Skin epidermis (tissue), 12 donors: ENCODE results near the gene CFAP299.

ENCODE experiments used
- H3K27ac ChIP-seq, 21 experiments: fragments of 200-600 bp; sonication (generic) in 11 of 21; one replicate each; pipeline ENCODE4 v1.5.0; 2020; ENCODE audit warnings: mild to moderate bottlenecking in 3 of 21, inconsistent platforms in 2 of 21, moderate library complexity in 2 of 21
- H3K4me3 ChIP-seq, 7 experiments: fragments of 200-600 bp; sonication (generic) in 2 of 7; one replicate each; pipeline ENCODE4 v1.5.0; 2020; ENCODE audit warnings: inconsistent platforms in 2 of 7, mild to moderate bottlenecking in 2 of 7, moderate library complexity in 1 of 7

CFAP299 gene

DNA sequence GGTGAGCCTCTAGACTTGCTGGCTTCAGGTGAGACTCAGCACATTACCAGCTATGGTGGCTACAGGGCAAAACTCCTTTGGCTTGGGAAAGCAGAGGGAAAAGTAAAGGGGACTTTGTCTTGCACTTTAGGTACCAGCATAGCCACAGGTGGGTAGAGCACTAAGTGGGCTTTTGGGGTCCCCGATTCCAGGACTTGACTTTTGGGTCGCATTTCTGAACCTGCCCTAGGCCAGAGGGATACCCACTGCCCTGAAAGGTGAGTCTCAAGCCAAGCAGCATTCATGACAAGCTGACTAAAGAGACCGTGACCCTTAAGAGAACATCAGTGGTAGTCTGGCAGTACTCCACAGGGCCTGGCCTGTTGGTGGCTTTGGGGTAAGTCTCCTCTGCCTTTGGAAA is 224.8 kb downstream of the CFAP299 start:
- Histone ChIP-seq H3K4me3 (no peak overlapping the region), H3K27ac (no peak overlapping the region)

DNA sequence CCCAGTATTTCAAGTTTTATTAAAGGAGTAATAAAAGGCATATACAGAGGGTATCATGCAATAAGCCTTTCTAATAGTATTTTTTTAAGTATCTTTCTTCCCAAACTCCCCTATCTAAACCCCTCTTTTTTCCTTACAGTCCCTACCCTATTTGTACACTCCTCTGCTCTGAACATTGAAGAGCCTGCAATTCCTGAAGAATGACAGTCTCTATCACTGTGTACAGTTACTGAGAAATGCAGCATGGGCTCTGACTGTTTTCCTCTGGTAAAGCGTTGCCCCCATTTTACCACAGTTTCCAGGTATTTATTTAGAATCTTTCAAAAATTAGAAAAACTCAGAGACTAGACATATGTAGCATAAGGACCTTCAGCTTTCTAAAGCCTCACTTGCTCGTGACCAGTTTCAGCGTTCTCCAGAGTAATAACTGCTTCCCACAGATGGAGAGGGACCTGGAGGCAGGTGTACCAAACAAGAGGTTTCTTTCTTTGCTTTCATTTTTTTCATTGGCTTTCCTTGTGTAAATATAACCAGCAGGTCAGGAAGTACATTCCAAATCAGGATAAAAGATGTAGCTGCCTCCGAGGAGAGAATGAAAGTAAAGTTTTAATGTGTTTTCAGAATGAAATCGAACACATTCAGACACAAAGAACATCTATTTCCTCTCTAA is 230.8 kb downstream of the CFAP299 start:
- Histone ChIP-seq H3K27ac (no peak overlapping the region), H3K4me3 (no peak overlapping the region)

DNA sequence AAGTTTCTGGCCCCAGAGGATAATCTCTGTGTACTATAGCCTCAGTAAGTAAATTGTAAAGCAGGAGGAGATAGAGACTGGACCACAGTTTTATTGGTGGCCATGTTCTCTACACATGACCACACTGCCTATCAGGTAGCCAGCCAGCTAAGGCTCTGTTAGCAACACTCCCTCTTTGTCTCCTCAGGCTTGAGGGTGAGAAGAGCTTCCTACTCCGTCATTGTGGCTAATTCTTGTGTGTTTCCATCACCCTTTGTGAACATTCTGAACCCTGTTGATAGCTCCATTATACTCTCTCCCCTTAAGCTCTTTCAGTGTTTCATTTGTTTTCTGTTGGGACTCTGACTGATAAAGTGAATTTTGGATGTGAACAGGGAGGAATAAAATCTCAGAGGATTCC is 233.4 kb downstream of the CFAP299 start:
- no peak overlapping the region for H3K27ac ChIP-seq
- H3K4me3 ChIP-seq, result no peak overlapping the region

DNA sequence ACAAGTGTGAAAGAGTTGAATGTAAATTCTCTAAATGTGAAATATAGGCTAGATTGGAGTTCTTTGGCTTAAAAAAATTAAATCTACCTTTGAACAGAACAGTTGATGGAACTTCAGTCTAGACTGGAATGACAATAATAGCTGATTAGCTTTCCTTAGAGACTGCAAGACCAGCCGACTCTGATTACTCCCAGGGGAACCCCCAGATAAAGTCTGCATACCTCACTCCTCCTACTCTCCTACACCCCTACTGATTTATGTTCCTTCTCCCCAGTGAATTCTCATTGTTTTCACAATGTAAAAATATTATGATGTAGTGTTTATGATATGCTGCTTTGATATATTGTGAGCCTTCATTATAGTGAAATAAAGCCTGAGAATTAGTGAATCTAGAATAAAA is 241.3 kb downstream of the CFAP299 start:
- no peak overlapping the region for H3K27ac ChIP-seq
- no peak overlapping the region for H3K4me3 ChIP-seq

DNA sequence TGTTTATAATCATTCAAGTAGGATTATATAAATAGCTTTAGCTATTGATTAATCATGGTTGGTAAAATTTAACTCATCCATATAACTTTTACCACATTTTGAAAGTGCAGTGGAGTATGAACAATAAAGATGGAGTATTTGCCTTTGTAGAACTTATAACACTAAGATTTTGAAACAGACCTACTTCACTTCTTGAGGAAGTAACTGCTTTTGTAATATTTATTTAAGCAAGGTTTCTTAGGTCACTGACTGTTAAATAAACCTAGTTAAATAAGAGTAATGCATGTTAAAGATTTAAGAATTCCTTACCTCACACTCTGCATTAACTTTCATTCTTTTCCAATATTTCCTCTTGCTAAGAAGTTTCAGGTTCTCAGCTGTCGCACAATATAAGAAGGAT is 242.5 kb downstream of the CFAP299 start:
- Histone ChIP-seq H3K27ac (no peak overlapping the region), H3K4me3 (no peak overlapping the region)

DNA sequence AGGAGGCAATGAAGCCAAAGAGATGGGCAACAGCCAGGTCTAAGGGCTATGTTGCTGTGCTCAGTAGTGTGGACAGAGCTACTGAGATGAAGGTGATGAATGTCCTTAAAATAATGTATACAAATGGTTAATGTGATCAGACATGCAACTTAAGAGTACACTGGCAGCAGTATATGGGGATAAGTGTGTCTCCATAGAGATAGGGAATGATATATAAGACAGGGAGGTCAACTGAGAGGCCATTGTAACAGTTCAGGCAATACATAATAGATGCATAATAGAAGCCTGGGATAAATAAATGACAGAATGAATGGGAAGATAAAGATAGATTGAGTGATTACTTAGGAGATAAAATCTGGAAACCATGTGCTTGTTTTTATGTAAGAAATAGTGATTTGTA is 250.0 kb downstream of the CFAP299 start:
- no peak overlapping the region for H3K4me3 ChIP-seq
- no peak overlapping the region for H3K27ac ChIP-seq

DNA sequence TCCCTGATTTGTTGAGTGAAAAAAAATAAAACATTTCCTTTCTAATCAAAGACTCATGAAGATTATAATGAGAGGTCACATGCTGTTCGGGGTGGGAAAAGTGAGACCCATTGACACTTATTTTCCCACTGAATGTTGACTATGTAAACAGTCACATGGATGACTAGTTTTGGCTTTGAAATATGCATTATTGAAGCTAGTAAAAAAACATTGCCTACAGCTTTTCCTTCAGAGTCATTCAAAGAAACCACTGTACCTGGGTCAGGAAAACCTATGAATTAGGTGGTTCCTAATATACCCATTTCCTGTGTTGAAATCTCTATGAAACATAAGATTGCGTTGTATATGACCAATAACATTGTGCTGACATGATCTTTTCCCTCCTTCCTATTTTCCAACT is 251.2 kb downstream of the CFAP299 start:
- no peak overlapping the region for H3K4me3 ChIP-seq
- no peak overlapping the region for H3K27ac ChIP-seq

DNA sequence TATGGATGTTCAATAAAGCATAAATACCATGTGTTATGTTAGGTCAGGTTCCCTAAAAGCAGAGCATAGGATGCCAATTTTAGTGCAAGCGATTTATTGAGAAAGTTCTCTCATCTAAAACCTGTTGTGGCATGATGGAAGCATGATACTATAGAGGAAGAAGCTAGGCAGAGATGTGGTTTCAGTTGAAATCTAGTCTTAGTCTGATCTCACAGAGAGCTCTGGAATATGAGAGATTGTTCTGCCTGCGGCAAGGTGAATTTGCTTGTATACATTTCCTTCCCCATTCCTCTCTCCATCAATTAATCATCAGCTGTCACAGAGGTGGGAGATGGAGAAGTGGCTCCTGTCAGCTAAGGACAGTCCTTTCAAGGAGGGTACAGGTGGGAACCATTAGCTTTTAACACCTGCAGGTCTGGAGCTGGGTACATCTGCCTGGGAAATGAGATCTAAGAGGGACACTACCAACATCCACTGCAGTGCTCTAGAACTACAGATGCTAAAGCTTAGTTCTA is 252.4 kb downstream of the CFAP299 start:
- H3K4me3 ChIP-seq, result no peak overlapping the region
- no peak overlapping the region for H3K27ac ChIP-seq

DNA sequence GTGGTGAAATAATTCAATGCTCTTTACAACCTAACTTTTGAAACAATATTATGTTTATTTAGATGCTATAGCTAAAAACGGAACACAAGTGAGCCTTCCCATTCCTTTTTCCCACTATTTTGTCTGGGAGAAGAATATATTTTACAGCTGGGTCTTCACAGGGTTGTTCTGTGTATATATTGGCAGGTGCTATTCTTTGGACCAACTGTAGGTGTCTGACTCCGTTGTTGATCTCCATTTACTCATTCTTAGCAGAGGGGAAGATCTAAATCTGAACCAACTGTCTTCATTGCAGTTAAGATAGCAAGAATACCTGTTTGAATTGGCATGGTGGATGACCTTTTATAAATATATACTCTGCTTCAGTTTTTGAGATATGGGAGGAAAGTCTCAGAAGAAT is 257.4 kb downstream of the CFAP299 start:
- no peak overlapping the region for H3K27ac ChIP-seq
- H3K4me3 ChIP-seq, result no peak overlapping the region

DNA sequence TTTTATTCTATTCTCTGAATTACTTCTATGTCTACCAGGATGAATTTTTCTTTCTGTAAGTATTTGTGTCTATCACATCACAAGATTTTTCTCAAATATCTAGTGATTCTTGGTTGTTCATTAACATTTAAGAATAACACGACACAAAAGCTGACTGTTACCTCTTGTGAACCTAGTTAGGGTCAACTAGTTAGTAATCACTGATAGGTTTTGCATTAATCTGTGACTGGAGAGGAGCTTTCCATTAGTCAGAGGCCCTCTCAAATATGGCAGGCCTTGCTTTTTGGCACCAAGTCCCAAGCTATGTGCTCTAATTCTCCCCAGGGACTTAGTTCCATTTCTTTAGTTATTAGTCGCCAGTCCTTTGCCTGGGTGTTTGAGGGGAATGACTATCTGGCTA is 259.2 kb downstream of the CFAP299 start:
- Histone ChIP-seq H3K4me3 (no peak overlapping the region), H3K27ac (no peak overlapping the region)

DNA sequence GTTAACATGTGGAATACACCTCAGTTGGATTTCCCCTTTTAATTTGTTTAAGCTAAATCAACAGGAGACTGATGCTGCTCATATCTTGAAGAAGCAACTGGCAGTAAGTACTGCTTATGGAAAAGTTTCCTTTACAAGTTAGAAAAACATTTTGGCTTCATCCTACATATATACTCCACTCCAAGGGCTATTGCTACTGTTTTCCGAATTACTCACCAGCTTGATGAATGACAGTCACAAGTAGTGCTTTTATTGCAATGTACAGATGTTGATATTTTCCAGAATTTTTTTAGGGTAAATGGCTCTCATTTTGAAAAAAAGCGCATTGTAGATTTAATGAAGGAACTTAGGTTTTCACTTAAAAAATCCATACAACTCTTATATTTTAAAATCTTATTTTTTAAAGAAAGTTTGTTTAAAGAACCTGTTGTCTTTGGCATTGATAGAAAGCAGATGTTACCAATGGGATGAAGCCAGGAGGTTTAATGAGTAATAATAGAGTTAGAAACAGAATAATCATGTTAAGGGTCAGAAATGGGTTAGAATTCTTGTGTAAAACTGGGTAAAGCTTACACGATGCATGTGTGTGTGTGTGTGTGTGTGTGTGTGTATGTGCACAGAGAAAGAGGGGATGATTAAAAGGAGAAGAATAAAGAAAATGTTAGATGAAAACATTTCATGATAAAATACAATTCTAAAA is 272.9 kb downstream of the CFAP299 start:
- no peak overlapping the region for H3K4me3 ChIP-seq
- no peak overlapping the region for H3K27ac ChIP-seq

DNA sequence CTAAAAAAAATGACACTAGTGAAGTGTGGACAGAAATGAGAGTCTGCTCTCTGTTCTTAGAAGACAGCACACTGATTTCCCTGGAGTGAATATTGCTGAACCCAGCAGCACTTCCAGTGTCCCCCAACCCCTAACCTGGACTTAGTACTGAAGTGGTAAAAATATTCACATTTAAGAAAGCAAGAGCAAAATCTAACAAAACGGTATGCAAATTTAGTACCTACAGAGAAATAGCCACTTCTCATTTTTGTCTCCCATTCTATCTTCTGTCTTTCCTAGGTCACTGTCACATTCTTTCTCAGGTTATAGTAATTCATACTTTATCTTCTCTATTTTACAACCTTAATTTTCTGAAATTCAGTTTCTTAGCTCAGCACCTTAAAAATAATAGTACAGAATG is 274.7 kb downstream of the CFAP299 start:
- no peak overlapping the region for H3K27ac ChIP-seq
- H3K4me3 ChIP-seq, result no peak overlapping the region

DNA sequence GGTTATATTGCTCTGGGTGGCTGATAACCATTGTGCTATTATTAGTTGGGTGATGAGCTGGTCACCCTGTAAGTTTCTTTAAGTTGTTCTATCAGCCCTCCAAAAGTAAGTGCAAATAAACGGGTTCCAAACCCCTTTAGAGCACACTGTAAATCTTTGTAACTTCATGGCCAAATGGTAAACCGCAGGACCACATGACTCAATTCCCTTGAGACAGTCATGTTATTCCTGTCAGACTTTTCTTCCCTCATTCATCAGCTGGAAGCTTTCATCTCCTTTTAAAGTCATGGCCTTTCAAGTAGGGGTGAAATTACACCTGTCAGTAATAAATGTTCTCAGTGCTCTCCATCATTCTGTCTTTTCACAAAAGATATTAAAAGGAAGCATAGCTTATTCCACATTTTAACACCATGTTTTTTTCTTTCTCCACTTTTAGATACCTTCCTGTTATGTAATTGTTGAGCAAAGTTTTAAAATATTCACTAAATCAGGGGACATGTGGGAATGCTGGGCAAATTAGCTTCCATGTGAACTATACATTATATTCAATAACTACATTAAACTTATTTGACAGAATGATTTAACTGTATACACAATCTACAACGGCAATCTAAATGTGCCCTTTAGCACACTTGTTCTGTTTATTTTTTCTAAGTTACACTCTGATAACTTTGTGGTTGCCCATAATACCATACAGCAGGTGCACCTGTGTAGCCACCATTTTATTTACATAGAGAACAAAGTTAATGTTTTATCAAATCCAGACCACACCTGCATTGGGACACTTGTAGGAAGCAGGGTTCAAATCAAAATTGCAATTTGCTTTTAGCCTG is 275.5 kb downstream of the CFAP299 start:
- Histone ChIP-seq H3K4me3 (no peak overlapping the region), H3K27ac (no peak overlapping the region)

DNA sequence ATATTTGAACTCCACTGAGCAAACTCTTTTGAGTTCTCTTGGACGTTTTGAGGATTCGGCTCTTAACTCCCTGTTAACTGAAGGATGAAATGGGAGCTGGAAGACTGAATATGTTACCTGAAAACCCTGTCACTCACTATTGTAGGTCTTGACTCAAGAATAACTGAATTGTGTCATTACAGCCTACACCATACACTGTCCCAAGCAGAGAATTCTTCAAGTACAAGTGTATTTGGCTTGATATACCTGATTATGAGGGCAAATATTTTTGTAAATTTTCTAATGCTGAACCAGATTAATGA is 276.1 kb downstream of the CFAP299 start:
- Histone ChIP-seq H3K4me3 (no peak overlapping the region), H3K27ac (no peak overlapping the region)

DNA sequence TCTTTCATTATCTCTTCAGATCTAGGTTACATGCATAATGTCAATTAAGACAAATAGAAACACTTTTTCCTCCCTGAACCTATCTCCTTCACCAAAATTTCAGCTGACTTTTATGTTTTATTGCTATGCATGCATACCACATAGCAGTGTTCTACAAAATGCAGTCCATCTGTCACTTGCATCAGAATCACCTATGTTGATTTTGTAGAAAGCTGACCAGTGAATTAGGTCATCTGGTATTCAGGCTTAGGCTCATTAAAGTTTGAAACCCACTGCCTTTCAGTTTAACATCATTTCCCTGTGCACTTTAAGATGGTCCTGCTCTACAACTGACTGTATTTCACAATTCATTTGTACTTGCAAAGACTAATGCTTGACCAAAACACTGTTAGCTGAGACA is 277.9 kb downstream of the CFAP299 start:
- Histone ChIP-seq H3K27ac (no peak overlapping the region), H3K4me3 (no peak overlapping the region)

DNA sequence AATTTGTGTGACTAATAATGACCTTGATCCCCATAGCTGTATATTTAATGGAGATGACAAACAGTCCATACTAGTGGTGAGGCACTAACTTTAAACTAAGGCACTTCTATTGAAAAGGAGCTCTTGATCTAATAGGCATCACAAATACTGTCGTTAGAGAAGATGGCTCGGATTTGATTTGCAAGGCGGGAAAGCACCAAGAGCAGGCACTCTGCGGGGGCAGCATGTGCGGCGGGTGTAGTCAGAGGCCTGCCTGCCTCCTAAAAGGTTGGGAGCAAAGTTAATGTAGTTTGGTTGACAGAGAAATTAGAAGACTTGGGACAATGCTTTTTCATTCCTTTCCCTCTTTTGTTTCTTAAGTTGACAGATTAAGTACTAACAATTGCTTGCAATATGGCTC is 278.8 kb downstream of the CFAP299 start:
- Histone ChIP-seq H3K27ac (no peak overlapping the region), H3K4me3 (no peak overlapping the region)

DNA sequence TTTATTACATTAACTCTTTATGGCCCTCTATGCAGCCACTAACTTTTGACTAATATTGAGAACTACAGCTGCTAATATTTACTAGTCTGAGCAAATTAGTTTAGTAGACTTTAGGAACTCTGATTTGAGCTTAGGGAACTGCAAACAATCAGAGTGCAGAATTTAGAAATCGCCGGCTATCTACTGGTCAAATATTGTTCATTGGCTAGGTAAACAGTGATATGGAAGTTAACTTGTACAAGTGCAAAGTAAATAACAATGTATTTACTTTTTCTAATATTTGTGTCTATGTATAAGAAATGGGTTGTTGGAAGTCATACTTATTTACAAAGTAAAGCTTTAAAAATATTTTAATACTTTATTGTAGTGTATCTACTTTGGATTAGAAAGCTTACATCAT is 279.6 kb downstream of the CFAP299 start:
- no peak overlapping the region for H3K27ac ChIP-seq

DNA sequence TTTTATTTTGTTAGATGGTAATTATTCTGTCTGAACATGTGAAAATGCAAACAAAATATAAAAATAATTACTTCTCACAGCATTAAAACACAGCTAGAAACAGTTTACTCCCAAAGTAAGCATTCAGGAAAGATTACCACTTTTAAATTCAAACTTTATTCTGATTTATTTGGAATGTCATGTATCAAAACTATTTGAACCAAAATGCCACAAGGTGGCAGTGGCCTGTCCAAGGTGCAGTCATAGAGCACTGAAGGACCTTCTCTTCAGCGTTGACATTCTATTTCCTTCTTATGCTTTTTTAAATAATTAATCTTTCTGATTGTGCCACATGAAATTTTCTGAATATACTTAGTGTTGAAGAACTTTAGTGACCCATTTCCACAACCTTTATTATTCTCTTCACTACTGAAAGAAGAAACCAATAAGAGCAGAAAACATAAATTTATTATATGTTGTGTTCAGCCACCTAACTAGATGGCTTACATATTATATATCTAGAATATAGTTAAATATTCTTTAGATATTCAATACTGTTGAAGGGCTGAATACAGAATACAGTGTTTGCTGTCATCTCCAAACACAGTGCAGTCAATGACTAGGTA is 283.6 kb downstream of the CFAP299 start:
- Histone ChIP-seq H3K27ac (no peak overlapping the region), H3K4me3 (no peak overlapping the region)

More for the DNA sequence above, 279.6 kb downstream of the CFAP299 start:
- H3K4me3 ChIP-seq, result no peak overlapping the region

DNA sequence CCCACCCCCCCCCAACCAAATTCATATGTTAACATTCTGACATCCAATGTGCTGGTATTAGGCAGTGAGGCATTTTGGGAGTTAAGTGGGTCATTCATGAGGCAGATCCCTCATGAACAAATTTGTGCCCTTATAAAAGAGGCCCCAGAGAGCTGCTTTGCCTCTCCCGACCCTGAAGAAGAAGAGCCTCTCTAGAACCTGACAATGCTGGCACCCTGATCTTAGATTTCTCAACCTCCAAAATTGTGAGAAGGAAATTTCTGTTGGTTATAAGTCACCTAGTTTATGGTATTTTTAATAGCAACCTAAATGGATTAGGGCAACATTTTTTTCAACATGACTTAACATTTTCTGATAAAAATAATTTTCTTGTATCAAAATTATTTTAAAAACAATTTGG is 296.3 kb downstream of the CFAP299 start:
- Histone ChIP-seq H3K27ac (no peak overlapping the region), H3K4me3 (no peak overlapping the region)

DNA sequence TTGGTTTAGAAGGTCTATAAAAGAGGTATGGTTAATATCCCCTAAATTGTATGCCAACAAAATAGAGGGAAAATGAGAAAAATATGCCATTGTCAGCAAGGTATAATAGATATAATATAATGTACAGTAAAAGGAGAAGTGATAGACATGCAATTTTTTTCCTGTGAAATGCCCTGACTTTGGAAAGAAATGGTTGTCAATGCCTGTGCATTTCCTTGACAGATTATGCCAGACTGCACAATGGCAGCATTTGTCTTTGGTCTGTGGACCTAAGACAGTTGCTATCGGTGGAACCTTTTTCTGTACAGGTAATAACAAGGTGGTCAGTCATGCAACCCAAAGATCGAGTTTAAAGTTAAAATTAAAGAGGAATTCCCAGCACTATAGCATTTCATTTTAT is 301.7 kb downstream of the CFAP299 start:
- Histone ChIP-seq H3K27ac (no peak overlapping the region), H3K4me3 (no peak overlapping the region)

DNA sequence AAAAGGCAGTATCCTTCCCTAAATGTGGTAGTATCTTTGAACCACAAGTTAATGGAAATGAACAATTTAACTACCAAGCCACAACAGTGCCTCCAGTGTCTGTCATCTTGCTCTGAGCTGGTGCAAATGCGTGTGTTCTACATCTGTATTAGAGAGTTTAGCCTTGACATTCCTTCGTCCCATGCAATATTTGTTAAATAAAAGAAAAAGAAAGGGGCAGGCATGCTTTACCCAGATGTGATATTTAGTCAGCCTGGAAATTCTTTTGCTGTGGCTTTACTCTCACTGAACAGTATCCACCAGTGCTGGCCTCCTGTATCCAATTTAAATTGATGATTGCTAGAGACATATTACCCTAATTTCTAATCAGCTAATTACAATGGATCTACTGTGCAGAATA is 310.5 kb downstream of the CFAP299 start:
- Histone ChIP-seq H3K4me3 (no peak overlapping the region), H3K27ac (no peak overlapping the region)
